ENCODE data around the gene TSPAN9. TPM values are rescaled to one million over a fixed set of nuclear protein-coding genes. Genes with fewer than 3 reads are reported as not detected.

Gene TSPAN9
- total RNA-seq, 1 experiment from 2014 or later = 13.2 TPM

- no peak for TF ChIP-seq TCF7L2 (IDR thresholded peaks at IDR 0.05; ENCODE audit: borderline replicate concordance, extremely low read depth, insufficient read depth, insufficient read length)
- no peak for TF ChIP-seq POLR2AphosphoS5 (IDR thresholded peaks at IDR 0.05; ENCODE audit: low read depth, low read length)
- TF ChIP-seq CBX3 (IDR thresholded peaks at IDR 0.05; ENCODE audit: low read depth) = no peak
- no peak for TF ChIP-seq YY1 (IDR thresholded peaks at IDR 0.05; ENCODE audit: extremely low read depth, insufficient replicate concordance, low read depth, low read length)
- TF ChIP-seq SP1 (IDR thresholded peaks at IDR 0.05; ENCODE audit: low read depth) = no peak
- no peak for TF ChIP-seq EZH2 (IDR thresholded peaks at IDR 0.05)
- TF ChIP-seq EZH2phosphoT487 (IDR thresholded peaks at IDR 0.05; ENCODE audit: borderline replicate concordance) = no peak
- TF ChIP-seq RAD21 (IDR thresholded peaks at IDR 0.05; ENCODE audit: low read depth) = no peak
- TF ChIP-seq JUND (IDR thresholded peaks at IDR 0.05) = no peak
Observed at GRCh38 chr12:3206536-3207072, 129.4 kb downstream of the TSPAN9 start (continued).

DNA sequence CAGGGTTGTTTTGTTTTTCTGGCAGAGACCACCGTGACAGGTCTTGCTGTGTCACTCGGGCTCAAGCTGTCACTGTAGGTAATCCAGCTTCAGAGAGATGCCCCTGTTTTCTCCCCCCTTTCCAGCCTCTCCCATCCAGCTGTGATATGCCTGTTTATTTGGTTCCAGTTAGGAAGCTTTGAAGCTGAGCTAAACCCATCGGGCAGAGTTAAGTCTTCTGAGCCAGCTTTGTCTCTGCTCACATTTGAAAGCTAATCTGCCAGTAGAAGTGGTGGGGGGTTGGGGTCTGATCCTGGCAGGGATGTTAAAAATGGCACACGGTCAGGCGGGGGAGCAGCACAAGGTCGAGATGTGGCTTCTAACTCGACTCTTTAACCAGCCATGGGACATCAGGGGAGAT is 130.0 kb downstream of the TSPAN9 start:
- no peak overlapping the region for H3K9ac ChIP-seq (ENCODE audit: low read length)
- H3K27ac ChIP-seq (ENCODE audit: low read depth, low read length) = no peak overlapping the region
- intact Hi-C loops (cut with micrococcal nuclease) = no loop called here
- no peak overlapping the region for H3K4me2 ChIP-seq (ENCODE audit: low read length)
- no peak for TF ChIP-seq FOSL1 (IDR thresholded peaks at IDR 0.05; ENCODE audit: low read depth)
- TF ChIP-seq, protein P1, sequence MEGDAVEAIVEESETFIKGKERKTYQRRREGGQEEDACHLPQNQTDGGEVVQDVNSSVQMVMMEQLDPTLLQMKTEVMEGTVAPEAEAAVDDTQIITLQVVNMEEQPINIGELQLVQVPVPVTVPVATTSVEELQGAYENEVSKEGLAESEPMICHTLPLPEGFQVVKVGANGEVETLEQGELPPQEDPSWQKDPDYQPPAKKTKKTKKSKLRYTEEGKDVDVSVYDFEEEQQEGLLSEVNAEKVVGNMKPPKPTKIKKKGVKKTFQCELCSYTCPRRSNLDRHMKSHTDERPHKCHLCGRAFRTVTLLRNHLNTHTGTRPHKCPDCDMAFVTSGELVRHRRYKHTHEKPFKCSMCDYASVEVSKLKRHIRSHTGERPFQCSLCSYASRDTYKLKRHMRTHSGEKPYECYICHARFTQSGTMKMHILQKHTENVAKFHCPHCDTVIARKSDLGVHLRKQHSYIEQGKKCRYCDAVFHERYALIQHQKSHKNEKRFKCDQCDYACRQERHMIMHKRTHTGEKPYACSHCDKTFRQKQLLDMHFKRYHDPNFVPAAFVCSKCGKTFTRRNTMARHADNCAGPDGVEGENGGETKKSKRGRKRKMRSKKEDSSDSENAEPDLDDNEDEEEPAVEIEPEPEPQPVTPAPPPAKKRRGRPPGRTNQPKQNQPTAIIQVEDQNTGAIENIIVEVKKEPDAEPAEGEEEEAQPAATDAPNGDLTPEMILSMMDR (IDR thresholded peaks at IDR 0.05 in 2 of 3, conservative IDR thresholded peaks at IDR 0.05 in 1 of 3; ENCODE audit: borderline replicate concordance in 1 of 3, insufficient read depth in 1 of 3, low read depth in 2 of 3, low read length in 2 of 3) = no peak
- TF ChIP-seq CEBPB (IDR thresholded peaks at IDR 0.05; ENCODE audit: low read depth) = no peak
- TF ChIP-seq SRF (IDR thresholded peaks at IDR 0.05; ENCODE audit: low read depth) = no peak
- TF ChIP-seq ELF1 (IDR thresholded peaks at IDR 0.05; ENCODE audit: borderline replicate concordance, low read depth) = no peak
- no peak for TF ChIP-seq ATF3 (IDR thresholded peaks at IDR 0.05)
- H3K36me3 ChIP-seq (ENCODE audit: control insufficient read depth in 1 of 2, insufficient read depth in 2 of 2, low read length in 2 of 2) = no peaks in the 10 kb centered on the region
- ChIA-PET POLR2A (no interaction called here), RAD21 (ENCODE audit: low non-redundant PET in 1 of 2, low total read pairs in 2 of 2, uncharacterized antibody in 2 of 2, unreplicated experiment in 2 of 2) (no interaction called here), CTCF (no interaction called here)
- H2AFZ ChIP-seq (ENCODE audit: low read depth, low read length, poor library complexity, severe bottlenecking) = no peak overlapping the region
- H3K79me2 ChIP-seq (ENCODE audit: insufficient read depth, low read length) = no peaks in the 10 kb centered on the region
- no peaks in the 10 kb centered on the region for H3K9me3 ChIP-seq (ENCODE audit: control insufficient read depth in 1 of 2, insufficient read depth in 1 of 2, low read depth in 1 of 2, low read length in 2 of 2)
- H4K20me1 ChIP-seq (ENCODE audit: insufficient read depth) = no peaks in the 10 kb centered on the region
- no peaks in the 10 kb centered on the region for H3K9me2 ChIP-seq (ENCODE audit: insufficient read depth)
- H3K4me3 ChIP-seq (replicated peaks in 1 of 2; ENCODE audit: low read depth in 1 of 2, low read length in 2 of 2) = no peak overlapping the region
- peaks cover 0 to 16% of the 10 kb centered on the region in 2 experiments; a peak in 2 of 4 replicates for H3K4me1 ChIP-seq (ENCODE audit: control insufficient read depth in 1 of 2, insufficient read depth in 2 of 2, low read length in 2 of 2)
- DNase-seq (ENCODE audit: low read depth, low spot score) (no peak), ATAC-seq (no peak)
- no peaks in the 10 kb centered on the region for H3K27me3 ChIP-seq (ENCODE audit: insufficient read depth, low read length)
- BruUV-seq (replicated peaks) = no TSS peak

Measured in HCT116 (cell line).